ENCODE measurements around the gene POM121L2. TPM values are rescaled to one million over a fixed set of nuclear protein-coding genes. Genes with fewer than 3 reads are reported as not detected.

POM121L2 gene
- total RNA-seq, 2 experiments from 2014 or later: not detected

- intact Hi-C loops (cut with micrococcal nuclease): loop anchor here (10.0 kb wide), 1 partner anchor 384 kb away; no protein-coding TSS in a partner anchor
- POLR2A ChIA-PET: no interaction called here
- Mint-ChIP-seq H3K4me3 (no peak overlapping the region), H3K27me3 (peaks cover 82% of the 10 kb centered on the region), H3K9me3 (peaks cover 32% of the 10 kb centered on the region), H3K27ac (no peak overlapping the region), H3K36me3 (ENCODE audit: low read depth) (peaks cover 7% of the 10 kb centered on the region), H3K4me1 (ENCODE audit: low read depth) (peaks cover 16% of the 10 kb centered on the region)
- DNase-seq (no peak), ATAC-seq (no peak)
- CTCF ChIA-PET: no interaction called here
- TF ChIP-seq CTCF (IDR thresholded peaks at IDR 0.05): no peak
Measured at GRCh38 chr6:27290850-27291208, 21.2 kb downstream of the POM121L2 start.

- ChIA-PET POLR2A (no interaction called here), CTCF (no interaction called here)
- ATAC-seq (no peak), DNase-seq (no peak)
- H3K27me3 Mint-ChIP-seq: peaks cover 82% of the 10 kb centered on the region
- H3K36me3 Mint-ChIP-seq (ENCODE audit: low read depth): peaks cover 4% of the 10 kb centered on the region
- intact Hi-C loops (cut with micrococcal nuclease): loop anchor here (10.0 kb wide), 1 partner anchor 385 kb away; no protein-coding TSS in a partner anchor
- peaks cover 28% of the 10 kb centered on the region for H3K9me3 Mint-ChIP-seq
- no peak overlapping the region for H3K4me3 Mint-ChIP-seq
- no peak overlapping the region for H3K27ac Mint-ChIP-seq
- TF ChIP-seq CTCF (IDR thresholded peaks at IDR 0.05): no peak
- H3K4me1 Mint-ChIP-seq (ENCODE audit: low read depth): peaks cover 11% of the 10 kb centered on the region
Measured at GRCh38 chr6:27290065-27290849, 21.8 kb downstream of the POM121L2 start.

GRCh38 chr6:27288136-27289044 is 23.7 kb downstream of the POM121L2 start:
- no peak for ATAC-seq
- Mint-ChIP-seq H3K4me1 (ENCODE audit: low read depth) (peaks cover 13% of the 10 kb centered on the region), H3K9me3 (peaks cover 30% of the 10 kb centered on the region), H3K27ac (no peak overlapping the region), H3K4me3 (no peak overlapping the region), H3K27me3 (peaks cover 79% of the 10 kb centered on the region), H3K36me3 (ENCODE audit: low read depth) (peaks cover 9% of the 10 kb centered on the region)
- intact Hi-C loops (cut with micrococcal nuclease): no loop called here
- ChIA-PET POLR2A (interaction anchor here (0.9 kb wide), 1 partner anchor 390 kb away, joined by 3 read pairs; no protein-coding TSS in a partner anchor), CTCF (interaction anchor here (0.8 to 1.0 kb wide), 2 partner anchors 18 to 484 kb away, joined by 3 read pairs; no protein-coding TSS in a partner anchor)
- TF ChIP-seq CTCF (IDR thresholded peaks at IDR 0.05): no peak
- DNase-seq: no peak

- ATAC-seq (no peak), DNase-seq (no peak)
- intact Hi-C loops (cut with micrococcal nuclease): no loop called here
- H3K9me3 Mint-ChIP-seq: peaks cover 36% of the 10 kb centered on the region
- H3K27me3 Mint-ChIP-seq: peaks cover 80% of the 10 kb centered on the region
- no peak for TF ChIP-seq CTCF (IDR thresholded peaks at IDR 0.05)
- CTCF ChIA-PET: no interaction called here
- peaks cover 15% of the 10 kb centered on the region for H3K36me3 Mint-ChIP-seq (ENCODE audit: low read depth)
- H3K4me3 Mint-ChIP-seq: peak overlapping the region; percentile 6
- no peak overlapping the region for H3K27ac Mint-ChIP-seq
- POLR2A ChIA-PET: no interaction called here
- peaks cover 13% of the 10 kb centered on the region for H3K4me1 Mint-ChIP-seq (ENCODE audit: low read depth)
Measured at GRCh38 chr6:27287751-27288135, 24.3 kb downstream of the POM121L2 start.
